Measurements from ENCODE around the gene CNTNAP2. TPM values are rescaled to one million over a fixed set of nuclear protein-coding genes. Genes with fewer than 3 reads are reported as not detected.

Gene CNTNAP2
- total and polyA plus RNA-seq, 2 of the 13 experiments (the other 11 are each of a cell fraction or from before 2014, with no cell fraction given): 0.40 to 0.42 TPM

GRCh38 chr7:147060070-147060469 is 943.5 kb downstream of the CNTNAP2 start (continued):
- TF ChIP-seq ZNF704 (CRISPR knock-in tag; IDR thresholded peaks at IDR 0.05; ENCODE audit: borderline replicate concordance): no peak
- no peak for TF ChIP-seq ZNF784 (CRISPR knock-in tag; IDR thresholded peaks at IDR 0.05; ENCODE audit: borderline replicate concordance)

- BruUV-seq (replicated peaks): no TSS peak
Observed at GRCh38 chr7:147062897-147063296, 946.3 kb downstream of the CNTNAP2 start.

More at GRCh38 chr7:147062897-147063296, 946.3 kb downstream of the CNTNAP2 start:
- Histone ChIP-seq H3K27ac (ENCODE audit: extremely low read length, insufficient read depth, low read length) (no peak overlapping the region), H3K27me3 (ENCODE audit: control insufficient read depth in 1 of 2, insufficient read depth in 2 of 2, low read length in 2 of 2) (no peaks in the 10 kb centered on the region), H3K4me1 (ENCODE audit: insufficient read depth, low read length) (no peaks in the 10 kb centered on the region), H3K4me3 (replicated peaks in 1 of 3; ENCODE audit: insufficient read depth in 1 of 3, low read depth in 2 of 3, low read length in 3 of 3) (no peak overlapping the region), H3K79me2 (ENCODE audit: insufficient read depth, low read length) (no peaks in the 10 kb centered on the region), H2AFZ (ENCODE audit: low read length) (no peak overlapping the region), H4K20me1 (ENCODE audit: insufficient read depth, low read length) (no peaks in the 10 kb centered on the region), H3K9me3 (ENCODE audit: low read length) (peaks cover 36% of the 10 kb centered on the region), H3K9ac (ENCODE audit: insufficient read depth, low read depth, low read length) (no peak overlapping the region), H3K36me3 (replicated peaks in 1 of 2; ENCODE audit: control insufficient read depth in 1 of 2, insufficient read depth in 2 of 2, low read length in 2 of 2) (no peaks in the 10 kb centered on the region), H3K4me2 (ENCODE audit: low read depth, low read length) (no peak overlapping the region)
- TF ChIP-seq E2F5 (CRISPR knock-in tag; conservative IDR thresholded peaks at IDR 0.05) (no peak), ZFP91 (CRISPR knock-in tag; IDR thresholded peaks at IDR 0.05; ENCODE audit: borderline replicate concordance) (no peak), ZNF558 (CRISPR knock-in tag; IDR thresholded peaks at IDR 0.05; ENCODE audit: borderline replicate concordance) (no peak), ZNF570 (CRISPR knock-in tag; IDR thresholded peaks at IDR 0.05; ENCODE audit: borderline replicate concordance) (no peak), NR2F6 (IDR thresholded peaks at IDR 0.05) (no peak), NR2F6 (CRISPR knock-in tag; IDR thresholded peaks at IDR 0.05) (no peak), TAF15 (IDR thresholded peaks at IDR 0.05; ENCODE audit: low read depth, low read length, poor library complexity, severe bottlenecking) (no peak), ZNF644 (CRISPR knock-in tag; IDR thresholded peaks at IDR 0.05; ENCODE audit: low read depth) (no peak), EEA1 (CRISPR knock-in tag; IDR thresholded peaks at IDR 0.05; ENCODE audit: borderline replicate concordance) (no peak), ZNF652 (CRISPR knock-in tag; IDR thresholded peaks at IDR 0.05; ENCODE audit: borderline replicate concordance, low read depth) (no peak), SIN3B (IDR thresholded peaks at IDR 0.05; ENCODE audit: low read length) (no peak), PTBP1 (IDR thresholded peaks at IDR 0.05; ENCODE audit: low read depth, low read length, poor library complexity, severe bottlenecking) (no peak), SUZ12 (IDR thresholded peaks at IDR 0.05; ENCODE audit: low read depth, low read length) (no peak), TFDP1 (CRISPR knock-in tag; IDR thresholded peaks at IDR 0.05; ENCODE audit: borderline replicate concordance) (no peak), GATAD2A (CRISPR knock-in tag; IDR thresholded peaks at IDR 0.05) (no peak), ELF4 (CRISPR knock-in tag; IDR thresholded peaks at IDR 0.05; ENCODE audit: borderline replicate concordance) (no peak), FOXK2 (IDR thresholded peaks at IDR 0.05) (no peak)
- in situ Hi-C loops (cut with HindIII; ENCODE audit: extremely low pct_ligation_motif_present, low pct_unique_long_range_greater_than_20kb) (no loop called here), intact Hi-C loops (cut with micrococcal nuclease; ENCODE audit: unreplicated experiment) (no loop called here)
- CTCF ChIA-PET (ENCODE audit: low intra/inter-chr PET ratio, low total read pairs): no interaction called here
- 3% methylated on average over 4 of the region's 4 CpGs for WGBS (ENCODE audit: low lambda C conversion rate)
- ATAC-seq: no peak
- no peak for DNase-seq (ENCODE audit: low spot score)
- no peak for FAIRE-seq
- POLR2A ChIA-PET: no interaction called here
